ENCODE results near the gene HOXC5. TPM values are rescaled to one million over a fixed set of nuclear protein-coding genes. Genes with fewer than 3 reads are reported as not detected.

HOXC5 gene
- total RNA-seq, 1 donor from 2014 or later: not detected

DNA sequence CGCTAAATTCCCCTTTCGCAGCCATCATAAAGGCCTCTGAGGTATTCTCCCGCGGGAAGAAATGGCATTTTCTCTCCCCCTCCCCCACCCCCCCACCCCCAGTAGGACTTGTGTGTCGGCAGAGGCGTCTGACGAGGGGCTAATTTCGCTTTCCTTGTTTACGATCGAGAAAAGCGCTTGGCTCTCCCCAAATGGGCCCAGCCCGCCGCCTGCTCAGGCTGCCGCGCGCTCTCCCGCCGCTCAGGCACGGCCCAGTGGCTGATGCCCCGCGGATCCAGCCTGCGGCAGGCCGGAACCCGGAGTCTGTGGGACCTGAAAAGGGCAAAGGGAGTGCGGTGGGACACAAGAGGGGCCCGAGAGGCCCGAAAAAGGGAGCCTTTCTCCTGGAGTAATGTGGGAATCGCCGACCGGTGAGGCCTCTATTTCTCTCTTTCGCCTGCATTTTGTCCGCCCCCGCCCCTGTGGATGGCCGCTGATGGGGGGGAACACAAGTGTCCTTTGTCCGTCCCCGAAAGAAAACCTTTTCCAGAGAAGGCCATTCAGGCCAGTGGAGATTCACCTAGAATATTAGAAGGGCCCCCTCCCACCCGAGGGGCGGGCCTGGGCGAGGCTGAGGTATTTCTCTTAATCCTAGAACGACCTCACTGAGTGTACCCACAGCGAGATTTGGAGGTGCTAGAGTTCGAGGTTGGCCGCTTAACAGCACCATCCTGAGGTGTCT is 13.6 kb upstream of the HOXC5 start:
- DNase-seq (ENCODE audit: low spot score): no peak
- ATAC-seq: no peak

DNA sequence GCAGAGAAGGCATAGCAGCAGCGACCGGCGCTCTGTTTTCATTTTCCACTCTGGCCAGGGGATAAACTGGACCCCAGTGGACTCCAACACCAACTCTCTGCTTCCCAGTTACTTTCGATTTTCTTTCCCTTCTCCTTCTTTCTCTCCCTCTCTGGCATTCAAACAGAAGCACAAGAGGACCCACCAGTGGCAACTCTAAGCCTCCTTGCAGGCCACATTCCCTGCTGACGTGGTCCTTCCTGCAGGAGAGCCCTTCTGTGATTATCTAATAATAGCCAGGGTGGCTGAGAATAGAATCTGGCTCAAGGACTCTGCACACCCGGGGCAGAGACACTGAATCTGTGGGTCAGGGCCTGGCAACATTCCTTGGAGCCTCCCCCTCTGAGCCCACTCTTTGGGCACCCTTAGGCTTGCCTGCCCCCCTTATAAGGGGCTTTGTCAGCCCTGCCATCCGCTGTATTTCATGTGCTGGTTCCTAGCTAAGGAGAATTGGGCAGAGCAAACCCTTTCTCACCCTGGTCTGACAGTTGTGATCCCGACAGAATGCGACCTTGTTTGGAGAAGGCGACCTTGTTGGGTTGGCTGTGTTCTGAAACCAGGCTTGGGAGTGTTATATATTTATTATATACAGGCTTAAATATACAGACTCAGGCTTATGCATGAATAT is 12.8 kb upstream of the HOXC5 start:
- DNase-seq (ENCODE audit: low spot score) (no peak), ATAC-seq (no peak)

DNA sequence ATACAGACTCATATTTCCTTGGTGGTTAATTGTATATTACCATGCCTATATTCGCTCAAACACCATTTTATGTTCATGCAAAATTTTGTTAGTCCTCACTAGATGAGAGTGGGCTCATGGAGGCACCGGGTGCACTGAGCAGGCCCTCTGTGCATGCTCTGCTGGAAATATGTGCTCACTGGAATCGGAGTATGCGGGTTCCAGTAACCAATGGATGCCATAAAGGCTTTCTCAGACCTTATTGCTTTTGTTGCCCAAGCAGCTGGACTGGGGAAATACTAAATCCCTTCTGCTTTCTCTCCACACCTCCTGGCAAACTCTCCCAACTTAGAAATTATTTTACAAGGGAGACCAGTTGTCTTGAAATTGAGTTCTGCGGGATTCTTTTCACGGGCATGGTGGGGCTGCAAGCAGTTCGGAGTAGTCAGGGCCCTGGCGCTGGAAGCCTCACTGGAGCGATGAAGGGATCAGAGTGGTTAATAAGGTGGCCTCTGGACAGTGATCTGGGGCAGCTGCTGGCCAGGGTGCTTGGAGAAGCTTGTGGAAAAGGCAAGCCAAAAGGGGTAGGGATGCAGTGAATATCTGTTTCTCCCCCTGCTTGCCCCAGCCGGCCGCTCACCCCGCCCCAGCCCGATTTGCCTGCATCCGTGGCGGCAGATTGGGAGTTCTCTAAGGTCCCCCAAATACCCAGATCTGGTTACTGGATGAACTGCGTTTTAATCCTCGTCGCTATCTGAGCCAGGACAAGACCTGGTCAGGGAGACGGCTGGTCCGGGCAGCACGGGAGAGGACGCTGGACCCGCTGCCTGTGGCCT is 12.1 kb upstream of the HOXC5 start:
- DNase-seq (ENCODE audit: low spot score) (no peak), ATAC-seq (no peak)

DNA sequence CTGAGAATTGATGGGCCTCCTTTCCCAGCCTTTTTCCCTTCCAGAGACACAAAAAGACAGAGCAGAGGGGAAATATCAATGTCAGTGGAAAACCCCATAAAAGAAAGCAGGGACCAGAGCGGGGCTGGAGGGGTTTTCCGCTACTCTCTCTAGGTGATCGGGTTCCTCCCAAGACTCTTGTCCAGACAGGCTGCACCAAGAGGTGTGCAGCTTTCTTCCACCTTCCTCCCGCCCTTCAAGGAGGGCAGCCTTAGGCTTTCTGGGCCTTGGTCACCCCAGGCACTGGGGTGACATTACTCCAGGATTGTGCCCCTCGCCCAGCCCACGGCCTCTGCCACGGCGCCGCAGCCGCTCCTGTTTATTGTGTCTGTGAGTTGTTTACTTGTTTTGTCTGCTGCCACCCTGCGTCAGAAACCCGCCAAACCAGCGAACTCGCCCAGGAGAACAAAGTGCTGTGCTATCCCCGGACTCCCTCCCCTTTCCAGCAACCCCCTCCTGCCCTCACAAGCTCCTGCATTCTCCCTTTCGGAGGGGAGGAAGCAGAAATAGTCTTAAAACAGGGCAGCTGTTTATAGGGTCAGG is 11.3 kb upstream of the HOXC5 start:
- no peak for DNase-seq (ENCODE audit: low spot score)
- no peak for ATAC-seq

DNA sequence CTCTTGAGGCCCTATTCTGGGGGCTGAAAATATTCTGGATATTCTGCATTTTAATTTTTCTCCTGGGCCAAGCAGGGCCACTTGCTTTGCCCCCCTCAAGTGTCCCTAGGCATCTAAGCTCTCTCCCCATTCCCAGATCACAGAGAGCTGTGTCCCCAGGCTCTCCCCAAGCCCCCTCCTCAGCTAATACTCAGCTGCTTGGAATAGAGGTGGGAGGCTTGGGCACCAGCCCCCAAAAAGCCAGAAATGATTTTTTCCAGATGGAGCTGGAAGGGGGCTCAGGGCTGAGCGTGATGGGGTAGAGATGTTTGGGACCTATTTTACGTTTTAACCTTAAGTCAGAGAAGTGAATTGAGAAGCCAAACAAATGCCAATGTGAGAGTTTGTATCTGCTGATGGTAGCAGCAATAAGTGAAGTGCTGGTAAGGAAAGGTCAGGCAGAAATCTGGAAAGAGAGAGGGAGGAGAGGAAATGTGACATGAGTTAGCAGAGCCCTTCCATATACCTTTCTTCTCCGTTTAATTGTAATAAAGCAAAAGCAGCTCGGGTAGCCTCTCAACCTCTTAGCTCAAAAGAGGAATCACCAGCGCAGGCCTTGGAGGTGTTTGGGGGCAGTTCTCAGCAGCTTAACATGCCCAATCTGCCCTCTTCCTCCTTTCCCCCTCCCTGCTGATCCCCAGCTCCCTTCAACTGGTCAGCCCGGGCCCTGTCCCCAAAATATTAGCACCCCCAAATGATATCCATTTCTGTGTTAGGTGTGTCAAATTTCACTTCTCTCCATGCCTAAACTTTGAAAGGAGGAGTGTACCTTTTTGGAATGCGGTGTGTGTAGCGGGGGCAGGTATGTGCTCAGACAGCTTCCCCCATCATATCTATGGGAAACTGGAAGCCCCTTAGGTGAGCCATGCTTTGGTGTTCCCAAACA is 9.6 kb upstream of the HOXC5 start:
- ATAC-seq (no peak), DNase-seq (ENCODE audit: low spot score) (no peak)

DNA sequence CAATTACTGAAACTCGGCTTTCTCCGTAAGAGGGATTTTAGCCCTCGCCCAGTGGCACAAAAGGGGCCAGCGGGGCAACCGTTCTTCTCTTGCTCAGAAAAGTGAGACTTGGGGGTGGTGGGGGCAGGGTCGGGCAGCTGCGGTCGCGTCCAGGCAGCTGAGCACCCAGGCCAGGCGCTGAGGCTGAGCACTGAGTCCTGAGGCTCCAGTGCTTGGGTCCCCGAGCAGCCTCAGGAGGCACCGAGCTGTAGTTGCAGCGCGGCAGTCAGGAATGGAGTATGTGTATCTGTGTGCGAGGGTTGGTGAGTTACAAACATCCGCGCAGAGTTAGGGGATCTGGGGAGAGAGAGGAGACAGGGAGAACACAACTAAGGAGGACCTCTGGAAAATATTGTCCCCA is 8.7 kb upstream of the HOXC5 start:
- ATAC-seq (no peak), DNase-seq (ENCODE audit: low spot score) (no peak)

DNA sequence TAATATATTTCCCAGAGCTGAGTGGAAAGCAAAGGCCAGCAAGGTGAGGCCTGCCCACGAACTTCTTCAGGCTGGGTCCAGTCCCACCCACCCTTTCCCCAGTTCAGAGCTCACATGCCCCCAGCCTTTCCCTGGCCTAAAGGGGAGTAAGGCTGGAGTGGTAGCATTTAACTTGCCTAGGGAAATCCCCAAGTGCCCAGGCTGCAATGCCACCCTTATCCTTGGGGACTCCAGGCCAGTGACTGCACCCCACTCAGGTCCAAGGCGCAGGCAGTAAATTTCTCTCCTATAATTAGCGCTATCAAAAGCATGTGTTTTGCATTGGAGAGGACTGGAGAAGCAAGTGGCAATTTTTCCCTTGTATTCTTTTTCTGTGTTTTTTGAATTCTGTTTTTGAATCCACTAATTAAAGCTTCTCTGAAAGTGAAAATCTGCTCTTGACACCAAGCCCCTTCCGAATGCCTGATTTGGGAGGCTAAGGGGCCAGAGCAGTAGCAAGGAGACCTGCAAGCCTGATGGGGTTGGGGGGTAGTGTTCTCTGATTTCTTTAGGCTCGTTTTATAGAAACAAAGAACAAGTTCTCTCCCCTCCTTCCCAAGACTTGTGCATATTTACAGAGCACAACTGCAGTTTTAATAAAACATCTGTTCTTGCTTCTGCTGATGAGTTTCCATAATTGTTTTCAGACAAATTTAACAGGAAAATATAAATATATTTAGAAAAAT is 8.1 kb upstream of the HOXC5 start:
- DNase-seq (ENCODE audit: low spot score) (no peak), ATAC-seq (no peak)

DNA sequence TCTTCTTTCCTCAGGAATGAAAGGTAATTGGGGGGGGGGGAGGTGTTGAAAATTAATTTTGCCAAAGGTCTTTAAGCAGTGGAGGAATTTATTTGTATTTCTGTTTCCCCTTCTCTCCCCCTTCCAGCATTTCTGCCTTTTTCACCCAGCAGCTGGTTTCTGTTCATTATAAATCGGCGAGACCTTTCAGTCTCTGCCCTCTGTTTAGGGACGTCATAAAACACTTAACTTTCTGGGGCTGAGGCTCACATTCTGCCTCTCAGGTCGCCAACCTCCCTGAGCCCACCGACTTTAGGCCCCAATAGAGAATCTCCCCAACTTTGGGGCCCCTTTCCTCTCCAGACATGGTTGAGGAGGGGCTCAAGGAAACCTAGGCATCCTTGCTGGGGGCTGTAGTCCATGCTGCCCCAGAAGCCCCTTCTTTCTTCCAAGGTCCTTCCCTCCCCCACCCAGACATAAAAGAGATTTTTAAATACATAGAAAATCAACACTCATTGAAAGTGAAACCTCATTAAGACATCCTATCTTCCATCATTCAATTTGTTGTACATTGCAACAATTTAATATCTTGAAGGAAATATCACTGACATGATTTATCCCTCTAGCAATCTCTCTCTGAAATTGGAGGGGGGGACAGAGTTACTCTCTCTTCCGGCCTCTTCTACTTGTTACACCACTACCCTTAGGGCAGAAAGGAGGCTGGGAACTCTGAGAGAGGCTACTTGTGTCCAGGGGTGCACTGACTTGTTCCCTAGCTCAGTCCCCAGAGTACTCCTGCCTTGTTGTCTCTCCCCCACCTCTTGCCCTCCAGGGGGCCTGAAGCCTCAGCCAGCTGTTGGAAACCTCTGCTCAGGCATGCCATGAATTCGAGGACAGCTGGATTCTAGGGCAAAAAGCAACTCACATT is 7.1 kb upstream of the HOXC5 start:
- DNase-seq (ENCODE audit: low spot score): no peak

DNA sequence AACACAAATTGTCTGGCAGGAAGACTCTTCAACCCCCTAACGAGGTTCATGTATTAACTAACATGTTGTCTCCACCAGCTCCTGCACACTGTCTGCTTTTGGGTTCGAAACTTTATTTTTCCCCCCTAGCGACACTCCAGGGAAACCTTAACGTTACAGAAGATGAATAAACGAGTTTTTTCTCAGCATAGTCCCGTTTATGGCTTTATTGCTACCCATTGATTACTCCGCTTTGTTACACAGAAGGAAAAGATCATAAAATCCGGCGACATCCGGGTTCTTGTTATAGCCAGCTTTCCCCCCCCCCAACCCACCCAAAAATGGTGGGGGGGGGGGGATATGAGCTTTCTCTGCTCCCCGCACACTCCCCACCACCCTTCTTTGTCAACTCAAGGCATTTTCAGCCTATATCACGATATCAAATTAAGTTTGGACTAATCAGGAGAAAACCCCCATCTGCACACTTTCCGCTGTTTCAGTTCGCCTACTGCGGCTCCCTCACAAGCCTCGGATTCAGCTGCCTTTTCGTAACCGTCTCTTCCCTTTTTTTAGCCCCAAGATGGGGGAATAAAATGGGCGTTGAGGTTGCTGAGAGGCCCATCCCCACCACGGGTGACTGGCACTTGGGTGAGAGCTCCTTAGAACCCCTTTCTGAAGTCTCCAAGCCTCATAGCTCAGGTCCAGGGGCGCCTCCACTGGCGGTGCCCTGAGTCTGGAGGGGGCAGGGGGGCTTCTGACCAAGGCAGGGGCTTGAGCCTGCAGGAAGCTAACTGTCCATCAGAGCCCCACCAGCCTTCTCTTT is 6.0 kb upstream of the HOXC5 start:
- DNase-seq (ENCODE audit: low spot score): no peak
- no peak for ATAC-seq

More for the DNA sequence above, 7.1 kb upstream of the HOXC5 start:
- no peak for ATAC-seq

DNA sequence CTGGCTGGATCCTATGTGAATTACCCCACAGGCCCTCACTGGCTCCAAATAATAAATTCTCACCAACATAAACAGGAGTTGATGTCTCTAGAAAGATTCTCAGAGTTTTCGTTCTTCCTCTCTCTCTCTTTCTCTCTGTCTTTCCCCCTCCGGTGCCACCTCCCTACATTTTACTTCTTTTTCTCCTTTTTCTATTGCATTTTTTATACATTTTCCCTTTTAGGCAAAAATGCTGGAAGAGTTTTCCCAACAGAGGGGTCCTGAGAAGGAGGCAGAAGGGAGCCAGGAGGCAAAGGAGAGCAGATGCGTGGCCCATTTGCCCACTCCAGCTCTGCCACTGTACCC is 5.4 kb upstream of the HOXC5 start:
- no peak for ATAC-seq
- DNase-seq (ENCODE audit: low spot score): no peak

DNA sequence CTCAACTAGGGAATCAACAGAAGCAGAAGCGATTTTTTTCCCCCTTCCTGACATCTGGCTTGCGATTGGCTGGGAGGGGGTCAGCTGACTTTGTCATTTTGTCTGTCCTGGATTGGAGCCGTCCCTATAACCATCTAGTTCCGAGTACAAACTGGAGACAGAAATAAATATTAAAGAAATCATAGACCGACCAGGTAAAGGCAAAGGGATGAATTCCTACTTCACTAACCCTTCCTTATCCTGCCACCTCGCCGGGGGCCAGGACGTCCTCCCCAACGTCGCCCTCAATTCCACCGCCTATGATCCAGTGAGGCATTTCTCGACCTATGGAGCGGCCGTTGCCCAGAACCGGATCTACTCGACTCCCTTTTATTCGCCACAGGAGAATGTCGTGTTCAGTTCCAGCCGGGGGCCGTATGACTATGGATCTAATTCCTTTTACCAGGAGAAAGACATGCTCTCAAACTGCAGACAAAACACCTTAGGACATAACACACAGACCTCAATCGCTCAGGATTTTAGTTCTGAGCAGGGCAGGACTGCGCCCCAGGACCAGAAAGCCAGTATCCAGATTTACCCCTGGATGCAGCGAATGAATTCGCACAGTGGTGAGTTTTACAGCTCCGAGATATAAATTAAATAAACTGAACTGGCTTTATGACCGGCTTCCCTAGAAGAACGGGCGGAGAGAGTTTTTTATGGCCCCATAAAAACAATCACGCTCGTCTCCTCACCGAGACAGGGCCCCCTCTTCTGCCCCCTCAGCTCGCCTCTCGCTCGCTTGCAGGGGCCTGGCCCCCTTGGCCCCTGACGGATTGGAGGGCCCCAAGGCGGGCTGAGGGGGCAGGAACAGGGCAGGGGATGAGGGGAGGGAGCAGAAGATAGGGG is 4.3 kb upstream of the HOXC5 start, which contains the start of gene HOXC6:
HOXC6 (plus strand) TSS at position 127 of the 888 bp plus-strand sequence; CDS start at position 209, 82 bp downstream.
- no peak for ATAC-seq
- DNase-seq (ENCODE audit: low spot score): no peak

DNA sequence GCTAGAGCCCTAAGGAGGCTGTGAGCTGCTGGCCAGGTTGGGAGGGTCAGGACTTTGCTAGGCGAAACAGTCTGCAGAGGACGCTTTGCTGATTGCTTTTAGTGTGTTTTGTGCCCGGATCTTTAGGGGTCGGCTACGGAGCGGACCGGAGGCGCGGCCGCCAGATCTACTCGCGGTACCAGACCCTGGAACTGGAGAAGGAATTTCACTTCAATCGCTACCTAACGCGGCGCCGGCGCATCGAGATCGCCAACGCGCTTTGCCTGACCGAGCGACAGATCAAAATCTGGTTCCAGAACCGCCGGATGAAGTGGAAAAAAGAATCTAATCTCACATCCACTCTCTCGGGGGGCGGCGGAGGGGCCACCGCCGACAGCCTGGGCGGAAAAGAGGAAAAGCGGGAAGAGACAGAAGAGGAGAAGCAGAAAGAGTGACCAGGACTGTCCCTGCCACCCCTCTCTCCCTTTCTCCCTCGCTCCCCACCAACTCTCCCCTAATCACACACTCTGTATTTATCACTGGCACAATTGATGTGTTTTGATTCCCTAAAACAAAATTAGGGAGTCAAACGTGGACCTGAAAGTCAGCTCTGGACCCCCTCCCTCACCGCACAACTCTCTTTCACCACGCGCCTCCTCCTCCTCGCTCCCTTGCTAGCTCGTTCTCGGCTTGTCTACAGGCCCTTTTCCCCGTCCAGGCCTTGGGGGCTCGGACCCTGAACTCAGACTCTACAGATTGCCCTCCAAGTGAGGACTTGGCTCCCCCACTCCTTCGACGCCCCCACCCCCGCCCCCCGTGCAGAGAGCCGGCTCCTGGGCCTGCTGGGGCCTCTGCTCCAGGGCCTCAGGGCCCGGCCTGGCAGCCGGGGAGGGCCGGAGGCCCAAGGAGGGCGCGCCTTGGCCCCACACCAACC is 3.1 kb upstream of the HOXC5 start:
- DNase-seq (ENCODE audit: low spot score): no peak
- no peak for ATAC-seq

DNA sequence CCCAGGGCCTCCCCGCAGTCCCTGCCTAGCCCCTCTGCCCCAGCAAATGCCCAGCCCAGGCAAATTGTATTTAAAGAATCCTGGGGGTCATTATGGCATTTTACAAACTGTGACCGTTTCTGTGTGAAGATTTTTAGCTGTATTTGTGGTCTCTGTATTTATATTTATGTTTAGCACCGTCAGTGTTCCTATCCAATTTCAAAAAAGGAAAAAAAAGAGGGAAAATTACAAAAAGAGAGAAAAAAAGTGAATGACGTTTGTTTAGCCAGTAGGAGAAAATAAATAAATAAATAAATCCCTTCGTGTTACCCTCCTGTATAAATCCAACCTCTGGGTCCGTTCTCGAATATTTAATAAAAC is 2.4 kb upstream of the HOXC5 start:
- DNase-seq (ENCODE audit: low spot score) (no peak), ATAC-seq (no peak)

DNA sequence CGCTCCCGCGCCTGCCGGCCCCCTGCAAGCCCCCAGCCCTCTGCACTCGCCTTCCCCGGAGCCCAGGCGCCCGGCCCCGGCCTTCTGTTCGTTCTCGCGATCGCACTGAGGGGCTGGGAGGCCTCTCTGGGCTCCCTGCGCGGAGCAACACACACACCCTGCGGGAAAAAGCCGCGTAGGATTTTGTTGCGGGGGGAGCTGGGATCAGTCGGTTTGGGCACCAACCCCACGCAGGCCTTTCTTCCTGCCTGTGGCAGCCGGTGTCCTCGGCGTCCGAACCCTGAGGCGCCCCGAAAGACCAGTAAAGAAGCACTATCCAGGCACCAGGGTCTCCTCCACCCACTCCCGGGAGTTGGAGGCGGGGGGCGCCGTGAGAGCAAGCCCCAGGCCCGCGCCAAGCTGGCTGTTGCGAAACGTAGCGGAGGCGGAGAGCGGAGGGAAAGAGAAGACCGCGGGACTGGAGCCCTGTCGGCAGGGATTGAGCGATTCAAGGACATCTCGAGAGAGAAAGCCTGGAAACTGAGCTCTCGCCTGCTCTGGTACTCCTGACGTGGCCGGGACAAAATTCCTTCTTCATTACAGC is 1.9 kb upstream of the HOXC5 start:
- no peak for DNase-seq (ENCODE audit: low spot score)
- peak; percentile 21 for ATAC-seq

DNA sequence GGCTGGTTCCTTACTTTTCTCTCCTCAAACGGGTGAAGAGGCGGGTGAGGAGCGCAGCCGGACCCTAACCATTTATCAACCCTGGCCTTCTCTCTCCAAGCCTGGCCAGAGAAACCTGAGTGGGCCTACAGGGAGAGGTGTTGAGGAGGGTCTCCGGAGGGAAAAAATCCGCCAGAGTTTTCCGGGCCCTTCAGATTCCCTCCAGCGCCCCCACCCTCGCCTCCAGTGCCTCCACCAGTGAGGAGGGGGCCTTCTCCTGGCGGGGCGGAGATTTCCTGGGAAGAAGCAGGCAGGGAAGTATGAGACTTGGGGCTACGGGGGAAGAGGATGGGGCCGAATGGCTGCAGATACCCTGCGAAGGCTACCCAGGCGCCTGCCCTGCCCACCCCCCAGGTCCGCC is 1.4 kb upstream of the HOXC5 start:
- no peak for DNase-seq (ENCODE audit: low spot score)

More for the DNA sequence above, 1.4 kb upstream of the HOXC5 start:
- no peak for ATAC-seq

Measured in left lobe of liver (tissue), 2 donors.